ENCODE measurements around the gene SMURF1. TPM values are rescaled to one million over a fixed set of nuclear protein-coding genes. Genes with fewer than 3 reads are reported as not detected.

SMURF1 gene
- total RNA-seq, 1 experiment from 2014 or later = 25.0 TPM

- no peak overlapping the region for H3K4me3 ChIP-seq
- no peak overlapping the region for H3K27ac ChIP-seq
- H3K27me3 ChIP-seq = no peaks in the 10 kb centered on the region
- peaks cover 84% of the 10 kb centered on the region for H3K36me3 ChIP-seq
- no peak for DNase-seq
- H3K9me3 ChIP-seq (replicated peaks) = no peaks in the 10 kb centered on the region
- H3K4me1 ChIP-seq = no peaks in the 10 kb centered on the region
These were observed 155.3 kb downstream of the SMURF1 start for GRCh38 chr7:98988641-98989040.

- H3K36me3 ChIP-seq = peaks cover 80% of the 10 kb centered on the region
- no peaks in the 10 kb centered on the region for H3K27me3 ChIP-seq
These were observed 158.0 kb downstream of the SMURF1 start for GRCh38 chr7:98985945-98986344.

GRCh38 chr7:98985406-98985805 lies 158.5 kb downstream of the SMURF1 start:
- Histone ChIP-seq H3K27me3 (no peaks in the 10 kb centered on the region), H3K4me1 (no peaks in the 10 kb centered on the region), H3K27ac (no peak overlapping the region), H3K9me3 (replicated peaks) (no peaks in the 10 kb centered on the region), H3K36me3 (peaks cover 81% of the 10 kb centered on the region), H3K4me3 (no peak overlapping the region)
- no peak for DNase-seq

More at GRCh38 chr7:98985945-98986344, 158.0 kb downstream of the SMURF1 start:
- DNase-seq = no peak
- Histone ChIP-seq H3K27ac (no peak overlapping the region), H3K9me3 (replicated peaks) (no peaks in the 10 kb centered on the region), H3K4me1 (no peaks in the 10 kb centered on the region), H3K4me3 (no peak overlapping the region)

GRCh38 chr7:98984126-98984525 lies 159.8 kb downstream of the SMURF1 start:
- no peak for DNase-seq
- Histone ChIP-seq H3K4me3 (no peak overlapping the region), H3K9me3 (replicated peaks) (no peaks in the 10 kb centered on the region), H3K27ac (no peak overlapping the region), H3K4me1 (no peaks in the 10 kb centered on the region), H3K27me3 (no peaks in the 10 kb centered on the region), H3K36me3 (peaks cover 83% of the 10 kb centered on the region)

- Histone ChIP-seq H3K27me3 (no peaks in the 10 kb centered on the region), H3K9me3 (replicated peaks) (no peaks in the 10 kb centered on the region), H3K4me1 (no peaks in the 10 kb centered on the region), H3K4me3 (no peak overlapping the region), H3K27ac (no peak overlapping the region), H3K36me3 (peaks cover 84% of the 10 kb centered on the region)
- no peak for DNase-seq
These were observed 161.2 kb downstream of the SMURF1 start for GRCh38 chr7:98982686-98983085.

GRCh38 chr7:98981701-98982100 lies 162.2 kb downstream of the SMURF1 start:
- no peaks in the 10 kb centered on the region for H3K9me3 ChIP-seq (replicated peaks)
- H3K36me3 ChIP-seq = peaks cover 86% of the 10 kb centered on the region
- no peak overlapping the region for H3K27ac ChIP-seq
- H3K4me3 ChIP-seq = no peak overlapping the region
- H3K27me3 ChIP-seq = no peaks in the 10 kb centered on the region
- no peak for DNase-seq
- H3K4me1 ChIP-seq = no peaks in the 10 kb centered on the region

- Histone ChIP-seq H3K27me3 (no peaks in the 10 kb centered on the region), H3K4me3 (no peak overlapping the region), H3K9me3 (replicated peaks) (no peaks in the 10 kb centered on the region), H3K4me1 (no peaks in the 10 kb centered on the region), H3K27ac (no peak overlapping the region), H3K36me3 (peaks cover 87% of the 10 kb centered on the region)
- no peak for DNase-seq
These were observed 165.2 kb downstream of the SMURF1 start for GRCh38 chr7:98978672-98979071.

Other genes with a start within 250 kb of the SMURF1 start
- not detected in 2 replicates for gene KPNA7, start 64.0 kb upstream of the SMURF1 start, total RNA-seq (2014; rRNA removed; shearing (Covaris generic))
- 0.12 TPM in 1 of 2 replicates, not detected in the other for gene MYH16, start 128.7 kb upstream of the SMURF1 start, total RNA-seq (2014; rRNA removed; shearing (Covaris generic))
- 130 and 132 TPM in 2 replicates for gene ARPC1A, start 181.8 kb upstream of the SMURF1 start, total RNA-seq (2014; rRNA removed; shearing (Covaris generic))
- 40.9 and 42.2 TPM in 2 replicates for gene ARPC1B, start 230.6 kb upstream of the SMURF1 start, total RNA-seq (2014; rRNA removed; shearing (Covaris generic))